Measurements from ENCODE around the gene GDPD5. TPM values are rescaled to one million over a fixed set of nuclear protein-coding genes. Genes with fewer than 3 reads are reported as not detected.

GDPD5 gene
- total RNA-seq, 1 donor from 2014 or later = 4.4 TPM

- intact Hi-C loops (cut with micrococcal nuclease) = no loop called here
- H3K4me3 ChIP-seq = peak overlapping the region; percentile 90
- H3K36me3 ChIP-seq = peaks cover 47% of the 10 kb centered on the region
- H3K4me1 ChIP-seq = peaks cover 100% of the 10 kb centered on the region
- no peaks in the 10 kb centered on the region for H3K27me3 ChIP-seq (ENCODE audit: low read depth)
- peak; percentile 64 for DNase-seq
- no peaks in the 10 kb centered on the region for H3K9me3 ChIP-seq (replicated peaks)
- TF ChIP-seq, protein P1, sequence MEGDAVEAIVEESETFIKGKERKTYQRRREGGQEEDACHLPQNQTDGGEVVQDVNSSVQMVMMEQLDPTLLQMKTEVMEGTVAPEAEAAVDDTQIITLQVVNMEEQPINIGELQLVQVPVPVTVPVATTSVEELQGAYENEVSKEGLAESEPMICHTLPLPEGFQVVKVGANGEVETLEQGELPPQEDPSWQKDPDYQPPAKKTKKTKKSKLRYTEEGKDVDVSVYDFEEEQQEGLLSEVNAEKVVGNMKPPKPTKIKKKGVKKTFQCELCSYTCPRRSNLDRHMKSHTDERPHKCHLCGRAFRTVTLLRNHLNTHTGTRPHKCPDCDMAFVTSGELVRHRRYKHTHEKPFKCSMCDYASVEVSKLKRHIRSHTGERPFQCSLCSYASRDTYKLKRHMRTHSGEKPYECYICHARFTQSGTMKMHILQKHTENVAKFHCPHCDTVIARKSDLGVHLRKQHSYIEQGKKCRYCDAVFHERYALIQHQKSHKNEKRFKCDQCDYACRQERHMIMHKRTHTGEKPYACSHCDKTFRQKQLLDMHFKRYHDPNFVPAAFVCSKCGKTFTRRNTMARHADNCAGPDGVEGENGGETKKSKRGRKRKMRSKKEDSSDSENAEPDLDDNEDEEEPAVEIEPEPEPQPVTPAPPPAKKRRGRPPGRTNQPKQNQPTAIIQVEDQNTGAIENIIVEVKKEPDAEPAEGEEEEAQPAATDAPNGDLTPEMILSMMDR (IDR thresholded peaks at IDR 0.05; ENCODE audit: borderline replicate concordance) = peak; percentile 55
- H3K27ac ChIP-seq (replicated peaks) = peak overlapping the region; percentile 100
These were observed 38.3 kb upstream of the GDPD5 start for GRCh38 chr11:75563978-75564552.

- DNase-seq = no peak
- H3K27ac ChIP-seq (replicated peaks) = peak overlapping the region; percentile 100
- H3K9me3 ChIP-seq (replicated peaks) = no peaks in the 10 kb centered on the region
- peaks cover 100% of the 10 kb centered on the region for H3K4me1 ChIP-seq
- peaks cover 42% of the 10 kb centered on the region for H3K36me3 ChIP-seq
- TF ChIP-seq, protein P1 (IDR thresholded peaks at IDR 0.05; ENCODE audit: borderline replicate concordance) = no peak
- no peaks in the 10 kb centered on the region for H3K27me3 ChIP-seq (ENCODE audit: low read depth)
- peak overlapping the region; percentile 90 for H3K4me3 ChIP-seq
- intact Hi-C loops (cut with micrococcal nuclease) = no loop called here
These were observed 37.8 kb upstream of the GDPD5 start for GRCh38 chr11:75563501-75563977.

DNA sequence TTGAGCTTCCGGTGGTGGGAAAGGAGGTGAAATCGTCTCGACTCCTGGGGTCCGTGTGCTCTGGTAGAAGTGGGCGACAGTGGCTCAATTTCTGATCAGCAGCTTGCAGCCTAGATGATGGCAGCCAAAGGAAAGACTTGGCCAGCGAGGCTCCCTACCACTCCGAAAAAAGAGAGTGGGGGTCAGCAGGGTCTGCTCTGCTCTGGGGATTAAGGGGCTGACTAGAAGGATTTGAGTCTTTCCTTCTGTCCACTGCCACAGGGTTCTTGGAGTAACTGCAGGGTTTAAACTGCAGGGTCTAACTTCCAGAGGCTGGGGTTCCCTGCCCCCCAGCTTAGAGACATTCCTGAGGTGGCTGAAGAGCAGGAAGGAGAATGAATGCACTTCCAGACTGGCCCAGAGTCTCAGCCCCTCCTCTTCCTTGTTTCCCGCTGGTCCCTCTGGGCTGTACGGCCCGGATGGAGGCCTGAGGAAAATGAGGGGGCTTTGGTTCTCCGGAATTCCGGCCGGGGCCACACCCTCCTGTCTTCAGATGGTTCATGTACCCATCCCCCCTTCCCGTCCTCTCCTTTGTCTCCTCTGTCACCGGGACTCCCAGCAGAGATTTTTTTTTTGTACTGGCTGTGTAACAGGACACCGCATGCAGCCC is 37.2 kb upstream of the GDPD5 start:
- intact Hi-C loops (cut with micrococcal nuclease) = no loop called here
- Histone ChIP-seq H3K36me3 (peaks cover 36% of the 10 kb centered on the region), H3K9me3 (replicated peaks) (no peaks in the 10 kb centered on the region), H3K4me3 (peak overlapping the region; percentile 90), H3K27ac (replicated peaks) (peak overlapping the region; percentile 100), H3K27me3 (ENCODE audit: low read depth) (no peaks in the 10 kb centered on the region), H3K4me1 (peaks cover 100% of the 10 kb centered on the region)
- no peak for DNase-seq
- TF ChIP-seq, protein P1 (IDR thresholded peaks at IDR 0.05; ENCODE audit: borderline replicate concordance) = no peak

DNA sequence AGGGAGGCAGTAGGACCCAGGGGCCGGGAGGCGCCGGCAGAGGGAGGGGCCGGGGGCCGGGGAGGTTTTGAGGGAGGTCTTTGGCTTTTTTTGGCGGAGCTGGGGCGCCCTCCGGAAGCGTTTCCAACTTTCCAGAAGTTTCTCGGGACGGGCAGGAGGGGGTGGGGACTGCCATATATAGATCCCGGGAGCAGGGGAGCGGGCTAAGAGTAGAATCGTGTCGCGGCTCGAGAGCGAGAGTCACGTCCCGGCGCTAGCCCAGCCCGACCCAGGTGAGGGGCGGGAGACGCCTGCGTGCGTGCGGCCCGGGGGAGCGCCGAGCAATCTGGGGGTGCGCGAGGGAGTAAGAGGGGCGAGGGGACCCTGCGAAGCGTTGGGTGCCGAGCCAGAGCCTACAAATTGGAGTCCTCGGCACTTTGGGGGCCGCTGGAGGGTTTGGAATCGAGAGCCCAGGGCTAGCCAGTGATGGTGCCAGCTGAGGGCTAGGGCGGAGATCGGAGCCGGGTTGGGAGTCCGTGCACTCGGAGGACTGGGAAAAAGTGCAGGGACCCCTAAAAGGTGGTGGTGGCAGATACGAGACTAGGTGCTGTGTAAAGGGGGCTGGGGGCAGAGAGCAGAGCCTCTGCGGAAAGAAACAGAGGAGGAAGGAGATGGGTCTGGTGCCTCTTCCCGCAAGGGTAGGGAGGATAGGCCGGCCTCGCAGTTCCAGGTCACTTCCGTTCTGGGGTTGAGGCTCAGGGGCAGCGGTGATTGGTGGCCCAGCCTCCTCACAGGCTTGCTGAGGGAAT is 36.5 kb upstream of the GDPD5 start, which contains the start of gene SERPINH1:
Gene SERPINH1, plus strand, starts transcription at position 206 of the 788 bp plus-strand sequence. CDS start 4,097 bp downstream, outside the sequence.
- intact Hi-C loops (cut with micrococcal nuclease) = no loop called here
- DNase-seq = peak; percentile 89
- TF ChIP-seq, protein P1 (IDR thresholded peaks at IDR 0.05; ENCODE audit: borderline replicate concordance) = no peak
- Histone ChIP-seq H3K4me1 (peaks cover 100% of the 10 kb centered on the region), H3K36me3 (peaks cover 29% of the 10 kb centered on the region), H3K27ac (replicated peaks) (peak within 1 kb of the TSS; percentile 100), H3K9me3 (replicated peaks) (no peaks in the 10 kb centered on the region), H3K27me3 (ENCODE audit: low read depth) (no peaks in the 10 kb centered on the region), H3K4me3 (peak within 1 kb of the TSS; percentile 90)

DNA sequence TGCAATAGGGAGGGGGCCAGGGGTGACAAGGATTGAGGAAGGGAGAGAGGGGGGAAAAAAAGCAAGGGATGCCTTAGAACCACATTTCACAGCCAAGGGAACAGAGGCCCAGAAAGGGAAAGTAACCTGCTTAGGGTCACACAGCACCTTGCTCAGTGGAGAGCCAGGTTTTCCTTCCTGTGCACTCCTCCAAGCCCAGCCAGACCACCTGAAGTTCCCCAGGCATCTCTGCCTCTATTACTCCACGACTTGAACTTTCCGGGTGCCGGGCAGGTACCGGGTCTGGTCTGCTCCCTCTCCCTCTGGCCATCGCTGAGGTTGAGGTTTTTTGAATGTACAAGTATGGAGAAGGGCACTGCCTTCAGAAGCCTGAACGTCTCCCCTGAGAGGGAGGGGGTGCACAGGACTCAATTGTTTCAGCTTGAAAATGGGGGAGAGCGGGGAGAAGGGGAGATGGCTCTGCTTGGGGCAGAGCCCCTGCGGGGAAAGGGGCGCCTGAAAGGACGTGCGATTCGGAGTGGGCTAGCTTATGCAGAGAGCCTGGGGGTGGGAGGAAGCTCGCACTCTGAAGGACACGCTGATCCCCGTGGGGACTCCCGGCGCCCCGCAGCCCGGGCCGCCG is 35.8 kb upstream of the GDPD5 start:
- intact Hi-C loops (cut with micrococcal nuclease) = no loop called here
- TF ChIP-seq, protein P1 (IDR thresholded peaks at IDR 0.05; ENCODE audit: borderline replicate concordance) = no peak
- Histone ChIP-seq H3K36me3 (peaks cover 22% of the 10 kb centered on the region), H3K4me3 (peak overlapping the region; percentile 90), H3K27ac (replicated peaks) (peak overlapping the region; percentile 100), H3K27me3 (ENCODE audit: low read depth) (no peaks in the 10 kb centered on the region), H3K4me1 (peaks cover 100% of the 10 kb centered on the region), H3K9me3 (replicated peaks) (no peaks in the 10 kb centered on the region)
- DNase-seq = no peak
